Measurements from ENCODE around the gene TAOK2.
"Not testable (repeated sequence)": the region's sequence is repeated elsewhere in the genome, so short reads cannot be mapped to it uniquely, and the experiment has no call there.

Gene TAOK2
- 52.3 to 72.8 (median 59.8) reads per million in 3 donors for total RNA-seq

GRCh38 chr16:29973384-29974246, at the start of gene TAOK2:
Gene TAOK2, plus strand, starts transcription at chr16:29973868. Its CDS starts 3,905 bp downstream, at chr16:29977773.
- DNase-seq, result peak; percentile 89 to 91 (median 91)
- Histone ChIP-seq H3K9me3 (ENCODE audit: control insufficient read depth, low read length) (no peaks in the 10 kb centered on the region), H3K27me3 (replicated peaks; ENCODE audit: control insufficient read depth, insufficient read depth, low read length, poor library complexity, severe bottlenecking) (no peaks in the 10 kb centered on the region), H3K4me3 (ENCODE audit: insufficient read depth, low read depth, low read length, poor library complexity, severe bottlenecking) (peak within 1 kb of the TSS; percentile 100), H3K4me1 (ENCODE audit: control insufficient read depth, insufficient read depth, low read length, poor library complexity, severe bottlenecking) (peaks cover 25% of the 10 kb centered on the region), H3K27ac (ENCODE audit: insufficient read depth, low read length, poor library complexity, severe bottlenecking) (peak within 1 kb of the TSS; percentile 91), H3K36me3 (ENCODE audit: control insufficient read depth, insufficient read depth, low read length) (peaks cover 15% of the 10 kb centered on the region)

- peak overlapping the region; percentile 83 for H3K27ac ChIP-seq (ENCODE audit: insufficient read depth, low read length, poor library complexity, severe bottlenecking)
- H3K36me3 ChIP-seq (ENCODE audit: control insufficient read depth, insufficient read depth, low read length), result peaks cover 30% of the 10 kb centered on the region
- H3K27me3 ChIP-seq (replicated peaks; ENCODE audit: control insufficient read depth, insufficient read depth, low read length, poor library complexity, severe bottlenecking), result no peaks in the 10 kb centered on the region
- DNase-seq, result no peak
- H3K4me3 ChIP-seq (ENCODE audit: insufficient read depth, low read depth, low read length, poor library complexity, severe bottlenecking), result peak overlapping the region; percentile 89
- H3K9me3 ChIP-seq (ENCODE audit: control insufficient read depth, low read length), result no peaks in the 10 kb centered on the region
- peaks cover 7% of the 10 kb centered on the region for H3K4me1 ChIP-seq (ENCODE audit: control insufficient read depth, insufficient read depth, low read length, poor library complexity, severe bottlenecking)
These were observed 48.4 kb upstream of the TAOK2 start for GRCh38 chr16:29925105-29925756.

DNA sequence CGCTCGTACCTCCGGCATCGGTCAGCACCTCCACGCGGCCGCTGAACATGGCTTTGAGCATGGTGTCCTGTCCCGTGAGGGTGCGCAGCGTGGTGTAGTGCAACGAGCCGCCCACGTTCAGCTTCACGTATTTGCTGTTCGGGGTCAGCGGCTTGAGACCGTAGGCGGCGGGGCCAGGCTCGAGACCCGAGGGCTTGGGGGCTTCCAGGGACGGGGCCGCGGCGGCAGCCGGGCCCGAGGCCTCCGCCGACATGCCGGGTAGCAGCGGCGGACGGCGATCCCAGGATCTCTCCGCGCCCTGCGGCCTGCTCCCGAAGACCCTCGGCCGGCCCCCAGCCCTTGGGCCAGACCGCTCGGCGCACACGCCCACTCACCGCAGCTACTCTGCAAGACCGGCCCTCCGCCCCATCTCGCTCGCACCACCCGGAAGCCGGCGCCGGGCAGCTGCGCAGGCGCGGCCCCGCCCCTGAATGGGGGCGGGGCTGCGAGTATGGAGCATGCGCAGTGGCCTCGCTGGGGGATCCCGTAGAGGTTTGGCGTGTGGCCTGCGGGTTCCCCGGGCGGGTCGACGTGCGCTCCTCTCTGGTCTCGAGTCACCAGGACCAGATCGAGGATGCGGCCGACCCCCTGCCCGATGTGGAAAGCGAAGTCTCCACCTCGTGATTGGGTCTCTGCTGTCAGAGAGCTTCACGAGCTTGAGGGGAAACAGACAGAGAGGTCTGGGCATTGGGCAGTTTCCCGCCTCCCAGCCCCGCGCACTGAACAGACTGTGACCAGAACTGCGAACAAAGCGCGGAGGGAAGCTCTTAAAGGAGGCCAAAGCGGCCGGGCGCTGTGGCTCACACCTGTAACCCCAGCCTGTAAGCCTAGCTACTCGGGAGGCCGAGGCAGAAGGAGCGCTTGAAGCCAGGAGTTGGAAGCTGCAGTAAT, 47.6 kb upstream of the TAOK2 start, which contains the start of gene KCTD13:
Gene KCTD13, minus strand, starts transcription at position 446 of the 930 bp plus-strand sequence. Its CDS starts 193 bp downstream, at position 253.
- H3K27me3 ChIP-seq (replicated peaks; ENCODE audit: control insufficient read depth, insufficient read depth, low read length, poor library complexity, severe bottlenecking), result no peaks in the 10 kb centered on the region
- H3K27ac ChIP-seq (ENCODE audit: insufficient read depth, low read length, poor library complexity, severe bottlenecking), result peak within 1 kb of the TSS; percentile 83
- H3K4me1 ChIP-seq (ENCODE audit: control insufficient read depth, insufficient read depth, low read length, poor library complexity, severe bottlenecking), result peaks cover 7% of the 10 kb centered on the region
- H3K9me3 ChIP-seq (ENCODE audit: control insufficient read depth, low read length), result no peaks in the 10 kb centered on the region
- H3K4me3 ChIP-seq (ENCODE audit: insufficient read depth, low read depth, low read length, poor library complexity, severe bottlenecking), result peak within 1 kb of the TSS; percentile 89
- DNase-seq, result peak; percentile 84 to 87 (median 86)
- H3K36me3 ChIP-seq (ENCODE audit: control insufficient read depth, insufficient read depth, low read length), result peaks cover 22% of the 10 kb centered on the region

- peak overlapping the region; percentile 83 for H3K27ac ChIP-seq (ENCODE audit: insufficient read depth, low read length, poor library complexity, severe bottlenecking)
- H3K27me3 ChIP-seq (replicated peaks; ENCODE audit: control insufficient read depth, insufficient read depth, low read length, poor library complexity, severe bottlenecking), result no peaks in the 10 kb centered on the region
- H3K36me3 ChIP-seq (ENCODE audit: control insufficient read depth, insufficient read depth, low read length), result peaks cover 16% of the 10 kb centered on the region
- peaks cover 7% of the 10 kb centered on the region for H3K4me1 ChIP-seq (ENCODE audit: control insufficient read depth, insufficient read depth, low read length, poor library complexity, severe bottlenecking)
- H3K4me3 ChIP-seq (ENCODE audit: insufficient read depth, low read depth, low read length, poor library complexity, severe bottlenecking), result peak overlapping the region; percentile 89
- no peak for DNase-seq
- no peaks in the 10 kb centered on the region for H3K9me3 ChIP-seq (ENCODE audit: control insufficient read depth, low read length)
These were observed 47.0 kb upstream of the TAOK2 start for GRCh38 chr16:29926711-29927052.

- Histone ChIP-seq H3K4me3 (ENCODE audit: insufficient read depth, low read depth, low read length, poor library complexity, severe bottlenecking) (peak overlapping the region; percentile 89), H3K9me3 (ENCODE audit: control insufficient read depth, low read length) (no peaks in the 10 kb centered on the region), H3K36me3 (ENCODE audit: control insufficient read depth, insufficient read depth, low read length) (peaks cover 10% of the 10 kb centered on the region), H3K27ac (ENCODE audit: insufficient read depth, low read length, poor library complexity, severe bottlenecking) (no peak overlapping the region), H3K27me3 (replicated peaks; ENCODE audit: control insufficient read depth, insufficient read depth, low read length, poor library complexity, severe bottlenecking) (no peaks in the 10 kb centered on the region), H3K4me1 (ENCODE audit: control insufficient read depth, insufficient read depth, low read length, poor library complexity, severe bottlenecking) (peaks cover 7% of the 10 kb centered on the region)
- no peak for DNase-seq
These were observed 46.4 kb upstream of the TAOK2 start for GRCh38 chr16:29927070-29927905.

GRCh38 chr16:29931750-29932149, 41.9 kb upstream of the TAOK2 start:
- DNase-seq; H3K4me3 ChIP-seq (ENCODE audit: insufficient read depth, low read depth, low read length, poor library complexity, severe bottlenecking); H3K4me1 ChIP-seq (ENCODE audit: control insufficient read depth, insufficient read depth, low read length, poor library complexity, severe bottlenecking); H3K36me3 ChIP-seq (ENCODE audit: control insufficient read depth, insufficient read depth, low read length); H3K9me3 ChIP-seq (ENCODE audit: control insufficient read depth, low read length); H3K27ac ChIP-seq (ENCODE audit: insufficient read depth, low read length, poor library complexity, severe bottlenecking); H3K27me3 ChIP-seq (replicated peaks; ENCODE audit: control insufficient read depth, insufficient read depth, low read length, poor library complexity, severe bottlenecking): not testable (repeated sequence)

GRCh38 chr16:29940656-29941055, 33.0 kb upstream of the TAOK2 start:
- no peaks in the 10 kb centered on the region for H3K4me1 ChIP-seq (ENCODE audit: control insufficient read depth, insufficient read depth, low read length, poor library complexity, severe bottlenecking)
- no peaks in the 10 kb centered on the region for H3K9me3 ChIP-seq (ENCODE audit: control insufficient read depth, low read length)
- no peaks in the 10 kb centered on the region for H3K27me3 ChIP-seq (replicated peaks; ENCODE audit: control insufficient read depth, insufficient read depth, low read length, poor library complexity, severe bottlenecking)
- H3K27ac ChIP-seq (ENCODE audit: insufficient read depth, low read length, poor library complexity, severe bottlenecking), result no peak overlapping the region
- no peaks in the 10 kb centered on the region for H3K36me3 ChIP-seq (ENCODE audit: control insufficient read depth, insufficient read depth, low read length)
- DNase-seq, result no peak
- no peak overlapping the region for H3K4me3 ChIP-seq (ENCODE audit: insufficient read depth, low read depth, low read length, poor library complexity, severe bottlenecking)

DNA sequence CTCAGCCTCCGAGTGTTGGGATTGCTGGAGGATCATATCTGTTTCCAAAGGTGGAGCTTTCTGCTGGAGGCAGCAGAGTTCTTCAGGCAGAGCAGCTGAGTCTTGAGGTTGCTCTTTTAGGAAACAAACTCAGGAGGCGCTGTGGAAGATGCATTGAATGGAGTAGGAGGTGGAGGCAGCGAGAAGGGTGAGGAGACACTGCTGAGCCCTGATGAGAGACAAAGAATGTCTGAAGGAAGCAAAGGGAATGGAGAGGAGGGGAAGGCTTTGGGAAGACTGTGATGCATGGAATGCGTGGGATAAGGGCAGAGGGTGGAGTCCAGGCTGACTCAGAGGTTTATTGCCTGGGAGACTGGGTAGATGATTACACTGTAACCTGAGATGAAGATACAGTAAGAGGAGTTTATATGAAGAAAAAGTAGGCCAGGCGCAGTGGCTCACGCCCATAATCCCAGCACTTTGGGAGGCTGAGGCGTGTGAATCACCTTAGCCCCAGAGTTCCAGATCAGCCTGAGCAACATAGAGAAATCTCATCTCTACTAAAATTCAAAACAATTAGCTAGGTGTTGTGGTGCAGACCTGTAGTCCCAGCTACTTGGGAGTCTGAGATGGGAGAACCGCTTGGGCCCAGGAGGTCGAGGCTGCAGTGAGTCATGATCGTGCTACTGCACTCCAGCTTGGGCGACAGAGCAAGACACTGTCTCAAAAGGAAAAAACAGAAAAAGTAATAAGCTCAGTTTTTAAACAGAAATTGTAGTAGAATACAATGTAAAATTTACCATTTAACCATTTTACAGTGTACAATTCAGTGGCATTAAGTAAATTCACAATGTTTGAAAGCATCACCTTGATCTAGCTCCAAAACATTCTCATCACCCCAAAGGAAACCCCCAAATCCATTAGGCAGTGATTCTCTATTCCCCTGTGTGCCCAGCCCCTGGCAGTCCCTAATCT, 29.5 kb upstream of the TAOK2 start:
- no peak for DNase-seq
- no peaks in the 10 kb centered on the region for H3K27me3 ChIP-seq (replicated peaks; ENCODE audit: control insufficient read depth, insufficient read depth, low read length, poor library complexity, severe bottlenecking)
- no peak overlapping the region for H3K27ac ChIP-seq (ENCODE audit: insufficient read depth, low read length, poor library complexity, severe bottlenecking)
- no peaks in the 10 kb centered on the region for H3K9me3 ChIP-seq (ENCODE audit: control insufficient read depth, low read length)
- H3K36me3 ChIP-seq (ENCODE audit: control insufficient read depth, insufficient read depth, low read length), result no peaks in the 10 kb centered on the region
- no peaks in the 10 kb centered on the region for H3K4me1 ChIP-seq (ENCODE audit: control insufficient read depth, insufficient read depth, low read length, poor library complexity, severe bottlenecking)
- no peak overlapping the region for H3K4me3 ChIP-seq (ENCODE audit: insufficient read depth, low read depth, low read length, poor library complexity, severe bottlenecking)
